AG09309 (cell line): Measurements from ENCODE around the gene APOBEC3F.
"Not testable (repeated sequence)": the region's sequence is repeated elsewhere in the genome, so short reads cannot be mapped to it uniquely, and the experiment has no call there.

ENCODE experiments used
- DNase-seq: peaks from one replicate; pipeline ENCODE4 v3.0.0-alpha.2; 2010; ENCODE audit warnings: low read depth
- H3K4me3 ChIP-seq: 2 replicates; pipeline ENCODE4 v1.5.1; 2011; ENCODE audit warnings: mild to moderate bottlenecking, low read depth, low read length, moderate library complexity; ENCODE audit not compliant: control insufficient read depth
- CTCF ChIP-seq: IDR thresholded peaks from 2 replicates; pipeline ENCODE4 v1.5.1; 2011; ENCODE audit warnings: mild to moderate bottlenecking, low read depth, low read length, inconsistent platforms; ENCODE audit not compliant: insufficient read depth, control insufficient read depth; ENCODE audit errors: missing control alignments

Gene APOBEC3F

DNA sequence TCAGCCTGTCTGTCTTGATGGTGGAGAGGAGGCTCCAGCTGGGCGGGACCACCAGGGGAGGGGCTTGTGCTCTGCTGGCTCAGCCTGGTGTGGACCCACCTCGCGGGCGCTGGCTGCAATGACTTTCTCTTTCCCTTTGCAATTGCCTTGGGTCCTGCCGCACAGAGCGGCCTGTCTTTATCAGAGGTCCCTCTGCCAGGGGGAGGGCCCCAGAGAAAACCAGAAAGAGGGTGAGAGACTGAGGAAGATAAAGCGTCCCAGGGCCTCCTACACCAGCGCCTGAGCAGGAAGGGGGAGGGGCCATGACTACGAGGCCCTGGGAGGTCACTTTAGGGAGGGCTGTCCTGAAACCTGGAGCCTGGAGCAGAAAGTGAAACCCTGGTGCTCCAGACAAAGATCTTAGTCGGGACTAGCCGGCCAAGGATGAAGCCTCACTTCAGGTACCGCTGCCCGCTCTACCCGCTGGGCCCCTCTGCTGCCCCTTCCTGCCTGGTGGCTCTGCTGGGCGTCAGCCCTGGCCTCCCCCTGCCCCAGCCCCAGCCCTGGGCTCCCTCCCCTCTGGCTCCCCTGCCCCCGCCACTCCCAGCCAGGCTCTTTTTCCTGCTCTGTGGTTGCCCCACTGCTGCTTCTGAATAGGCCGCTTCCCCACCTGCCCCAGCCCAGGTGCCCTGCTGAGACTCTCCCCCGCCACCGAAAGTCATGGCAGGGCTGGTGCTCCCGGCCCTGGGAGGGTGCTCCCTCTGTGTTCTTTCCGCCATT is at the start of gene APOBEC3F:
TSS of gene APOBEC3F (plus strand) at position 327 of the 759 bp plus-strand sequence. CDS start at position 424, 97 bp downstream.
- not testable (repeated sequence) for DNase-seq

GRCh38 chr22:38992871-38993371 is 47.7 kb upstream of the APOBEC3F start:
- not testable (repeated sequence) for DNase-seq, H3K4me3 ChIP-seq

More for the DNA sequence above, at the start of gene APOBEC3F:
- peak within 1 kb of the TSS; percentile 73 for H3K4me3 ChIP-seq

- TF ChIP-seq CTCF: no peak
- DNase-seq: no peak
- H3K4me3 ChIP-seq: no peak overlapping the region
Observed at GRCh38 chr22:38996105-38996504, 44.6 kb upstream of the APOBEC3F start.

DNA sequence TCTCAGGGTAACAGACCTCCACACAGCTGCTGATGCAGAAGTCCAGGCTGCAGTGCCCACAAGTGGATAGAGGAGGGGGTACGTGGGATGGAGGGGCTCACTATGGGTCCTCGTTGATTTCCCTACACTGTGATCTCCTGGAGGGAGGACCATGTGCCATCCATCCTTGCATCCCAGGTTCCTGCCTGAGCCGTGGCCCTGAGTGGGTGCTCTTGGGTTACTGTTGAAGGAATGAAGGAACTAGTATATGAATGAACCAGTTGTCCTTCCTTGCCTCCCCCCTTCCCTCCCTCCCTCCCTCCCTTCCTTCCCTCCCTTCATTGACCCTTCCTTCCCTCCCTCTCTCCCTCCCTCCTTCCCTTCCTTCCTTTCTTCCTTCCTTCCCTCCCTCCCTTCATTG is 43.1 kb upstream of the APOBEC3F start:
- TF ChIP-seq CTCF: no peak

GRCh38 chr22:39003165-39003638 is 37.5 kb upstream of the APOBEC3F start:
- TF ChIP-seq CTCF: peak; percentile 82
- peak; percentile 67 for DNase-seq
- no peak overlapping the region for H3K4me3 ChIP-seq

More for the DNA sequence above, 43.1 kb upstream of the APOBEC3F start:
- H3K4me3 ChIP-seq: no peak overlapping the region
- no peak for DNase-seq

- no peak for TF ChIP-seq CTCF
- no peak for DNase-seq
- H3K4me3 ChIP-seq: no peak overlapping the region
Observed at GRCh38 chr22:39007177-39007576, 33.5 kb upstream of the APOBEC3F start.

GRCh38 chr22:39008271-39008850 is 32.3 kb upstream of the APOBEC3F start:
- H3K4me3 ChIP-seq, DNase-seq: not testable (repeated sequence)

GRCh38 chr22:39010946-39011345 is 29.7 kb upstream of the APOBEC3F start:
- TF ChIP-seq CTCF: no peak

More at GRCh38 chr22:39010946-39011345, 29.7 kb upstream of the APOBEC3F start:
- no peak for DNase-seq
- no peak overlapping the region for H3K4me3 ChIP-seq
